GM06990 (cell line): Measurements from ENCODE around the gene ZNF143.

Experiments used
- DNase-seq: peaks from one replicate; pipeline ENCODE4 v3.0.0-alpha.2; 2011; ENCODE audit not compliant: insufficient read length; ENCODE audit errors: extremely low read depth
- H3K27me3 ChIP-seq: replicated peaks from 2 replicates; pipeline ENCODE4 v1.6.0; 2011; ENCODE audit warnings: low read length; ENCODE audit not compliant: control insufficient read depth, insufficient read depth
- H3K36me3 ChIP-seq: 2 replicates; pipeline ENCODE4 v1.5.1; 2011; ENCODE audit warnings: low read length; ENCODE audit not compliant: control insufficient read depth, insufficient read depth
- H3K4me3 ChIP-seq: replicated peaks from 2 replicates; pipeline ENCODE4 v1.5.1; 2011; ENCODE audit warnings: low read depth, mild to moderate bottlenecking, control low read depth, low read length
- TF ChIP-seq, protein P1 (sequence below): IDR thresholded peaks from 2 replicates; pipeline ENCODE4 v1.5.1; 2011; ENCODE audit warnings: low read length, control low read depth, mild to moderate bottlenecking, inconsistent platforms; ENCODE audit not compliant: insufficient read depth, poor library complexity, severe bottlenecking

Gene ZNF143

DNA sequence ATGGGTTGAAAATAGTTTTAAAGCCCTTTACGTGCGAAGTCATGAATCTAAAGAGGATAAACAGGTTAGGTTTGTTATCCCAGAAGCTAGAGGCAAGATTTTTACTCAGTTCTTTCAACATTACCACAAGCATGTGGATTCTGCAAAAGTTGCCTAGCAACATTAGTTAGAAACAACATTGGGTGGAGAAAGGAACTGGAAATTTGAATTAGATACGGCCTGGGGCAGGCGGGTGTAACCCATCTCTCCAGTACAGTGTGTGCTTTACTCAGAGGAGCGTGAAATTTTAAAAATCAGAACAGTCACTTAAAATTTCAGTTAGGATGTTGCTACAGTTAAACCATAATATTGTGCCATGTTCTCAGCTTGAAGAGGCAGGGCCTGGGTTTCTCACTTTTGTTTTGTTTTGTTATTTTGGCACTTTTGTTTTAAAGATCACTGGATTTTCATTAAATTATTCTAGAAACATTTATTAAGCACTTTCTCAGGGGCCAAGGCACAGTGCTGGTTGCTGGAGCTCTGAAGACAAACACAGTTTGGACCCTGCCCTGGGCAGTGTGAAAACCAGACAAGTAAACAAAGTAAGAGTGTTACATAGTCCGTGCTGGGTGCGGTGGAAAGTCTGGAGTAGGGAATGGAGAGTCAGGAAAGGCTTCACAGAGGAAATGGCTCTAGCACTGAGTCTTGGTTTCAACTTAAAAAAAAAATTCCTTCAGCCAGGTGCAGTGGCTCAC, 108.2 kb downstream of the ZNF143 start:
- Histone ChIP-seq H3K36me3 (no peaks in the 10 kb centered on the region), H3K27me3 (no peaks in the 10 kb centered on the region), H3K4me3 (no peak overlapping the region)
- TF ChIP-seq, protein P1, sequence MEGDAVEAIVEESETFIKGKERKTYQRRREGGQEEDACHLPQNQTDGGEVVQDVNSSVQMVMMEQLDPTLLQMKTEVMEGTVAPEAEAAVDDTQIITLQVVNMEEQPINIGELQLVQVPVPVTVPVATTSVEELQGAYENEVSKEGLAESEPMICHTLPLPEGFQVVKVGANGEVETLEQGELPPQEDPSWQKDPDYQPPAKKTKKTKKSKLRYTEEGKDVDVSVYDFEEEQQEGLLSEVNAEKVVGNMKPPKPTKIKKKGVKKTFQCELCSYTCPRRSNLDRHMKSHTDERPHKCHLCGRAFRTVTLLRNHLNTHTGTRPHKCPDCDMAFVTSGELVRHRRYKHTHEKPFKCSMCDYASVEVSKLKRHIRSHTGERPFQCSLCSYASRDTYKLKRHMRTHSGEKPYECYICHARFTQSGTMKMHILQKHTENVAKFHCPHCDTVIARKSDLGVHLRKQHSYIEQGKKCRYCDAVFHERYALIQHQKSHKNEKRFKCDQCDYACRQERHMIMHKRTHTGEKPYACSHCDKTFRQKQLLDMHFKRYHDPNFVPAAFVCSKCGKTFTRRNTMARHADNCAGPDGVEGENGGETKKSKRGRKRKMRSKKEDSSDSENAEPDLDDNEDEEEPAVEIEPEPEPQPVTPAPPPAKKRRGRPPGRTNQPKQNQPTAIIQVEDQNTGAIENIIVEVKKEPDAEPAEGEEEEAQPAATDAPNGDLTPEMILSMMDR = no peak
- DNase-seq = peak; percentile 52

DNA sequence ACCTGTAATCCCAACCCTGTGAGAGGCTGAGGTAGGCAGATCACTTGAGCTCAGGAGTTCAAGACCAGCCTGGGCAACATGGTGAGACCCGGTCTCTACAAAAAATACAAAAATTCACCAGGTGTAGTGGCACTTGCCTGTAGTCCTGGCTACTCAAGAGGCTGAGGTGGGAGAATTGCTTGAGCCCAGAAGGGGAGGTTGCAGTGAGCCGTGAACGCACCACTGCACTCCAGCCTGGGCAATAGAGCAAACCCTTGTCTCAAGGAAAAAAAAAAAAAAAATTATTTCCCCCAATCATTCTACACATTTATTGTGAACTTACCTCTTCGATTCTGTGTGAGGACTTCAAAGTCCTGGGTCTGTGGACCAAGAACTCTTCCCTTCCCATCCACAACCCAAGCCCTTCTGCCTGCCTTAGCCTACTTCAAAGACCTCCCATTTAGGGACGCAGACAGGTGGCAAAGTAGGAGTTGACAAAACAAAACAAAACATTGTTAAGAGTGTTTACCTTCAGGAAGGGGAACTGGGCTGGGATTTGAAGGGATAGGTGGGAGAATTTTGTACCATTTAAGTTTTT, 108.9 kb downstream of the ZNF143 start:
- DNase-seq = no peak
- Histone ChIP-seq H3K4me3 (no peak overlapping the region), H3K36me3 (no peaks in the 10 kb centered on the region), H3K27me3 (no peaks in the 10 kb centered on the region)
- TF ChIP-seq, protein P1 = no peak

DNA sequence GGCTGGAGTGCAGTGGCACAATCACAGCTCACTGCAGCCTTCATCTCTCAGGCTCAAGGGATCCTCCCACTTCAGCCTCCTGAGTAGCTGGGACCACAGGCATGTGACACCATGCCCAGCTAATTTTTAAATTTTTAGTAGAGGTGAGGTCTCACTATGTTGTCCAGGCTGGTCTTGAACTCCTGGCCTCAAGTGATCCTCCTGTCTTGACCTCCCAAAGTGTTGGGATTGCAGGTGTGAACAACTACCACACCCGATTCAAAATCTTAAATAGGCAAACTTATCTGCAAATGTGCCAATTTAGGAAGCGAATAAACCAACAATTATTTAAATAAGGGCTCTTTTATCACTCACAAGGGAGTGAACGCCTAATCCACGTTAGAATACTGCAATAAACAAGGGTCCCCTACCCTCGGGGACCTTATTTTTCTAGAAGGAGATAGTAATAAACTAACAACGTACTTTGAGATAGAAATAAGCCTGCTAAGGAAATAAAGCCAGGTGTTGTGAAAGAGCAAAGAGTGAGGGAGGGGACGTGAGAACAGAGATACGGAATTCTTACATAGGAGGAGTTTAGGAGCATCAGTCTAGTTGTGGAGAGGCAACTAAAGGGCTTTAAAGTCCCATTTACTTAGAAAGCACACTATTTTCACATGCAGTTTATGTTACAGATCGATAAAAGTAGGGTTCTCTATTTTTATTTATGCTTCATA, 109.7 kb downstream of the ZNF143 start:
- TF ChIP-seq, protein P1 = no peak
- Histone ChIP-seq H3K27me3 (no peaks in the 10 kb centered on the region), H3K36me3 (no peaks in the 10 kb centered on the region), H3K4me3 (no peak overlapping the region)
- no peak for DNase-seq

DNA sequence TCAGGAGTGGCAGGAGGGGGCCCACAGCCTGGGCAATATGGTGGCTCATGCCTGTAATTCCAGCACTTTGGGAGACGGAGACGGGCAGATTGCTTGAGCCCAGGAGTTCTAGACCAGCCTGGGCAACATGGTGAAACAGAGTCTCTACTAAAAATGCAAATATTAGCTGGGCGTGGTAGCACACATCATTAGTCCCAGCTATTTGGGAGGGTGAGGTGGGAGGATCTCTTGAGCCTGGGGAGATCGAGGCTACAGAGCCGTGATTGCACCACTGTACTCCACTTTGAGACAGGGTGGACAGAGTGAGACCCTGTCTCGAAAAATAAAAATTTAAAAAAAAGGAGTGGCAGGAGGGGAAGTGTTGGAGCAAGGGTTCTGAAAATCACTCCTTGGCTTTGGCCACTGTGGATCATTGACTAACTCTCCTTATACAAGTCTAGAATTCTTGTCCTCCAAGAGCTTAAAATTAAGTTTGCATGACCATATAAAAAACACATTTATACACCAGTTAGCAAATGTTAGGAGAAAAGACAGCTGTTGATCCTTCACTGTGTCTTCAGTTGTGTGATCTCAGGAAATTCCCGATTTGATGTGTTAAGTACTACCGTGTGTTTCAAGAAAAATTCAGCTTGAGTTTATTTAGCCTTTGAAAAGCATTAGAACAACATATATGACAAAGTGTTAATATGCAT, 110.4 kb downstream of the ZNF143 start:
- Histone ChIP-seq H3K36me3 (no peaks in the 10 kb centered on the region), H3K4me3 (no peak overlapping the region), H3K27me3 (no peaks in the 10 kb centered on the region)
- no peak for DNase-seq
- TF ChIP-seq, protein P1 = no peak

DNA sequence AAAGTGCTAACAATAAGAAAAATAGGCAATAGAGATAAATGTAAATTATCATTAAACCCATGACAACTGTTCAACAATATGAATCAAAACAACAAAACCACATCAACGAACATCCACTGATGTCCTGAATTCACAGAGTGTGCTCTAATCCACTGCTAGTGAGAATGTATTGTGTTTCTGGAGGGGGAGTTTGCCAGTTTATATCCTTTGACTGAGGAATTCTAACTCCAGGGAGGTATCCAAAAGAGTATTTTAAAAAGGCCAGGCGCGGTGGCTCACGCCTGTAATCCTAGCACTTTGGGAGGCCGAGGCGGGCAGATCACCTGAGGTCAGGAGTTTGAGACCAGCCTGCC, 110.9 kb downstream of the ZNF143 start:
- DNase-seq = no peak
- H3K36me3 ChIP-seq = no peaks in the 10 kb centered on the region
- H3K27me3 ChIP-seq = no peaks in the 10 kb centered on the region
- H3K4me3 ChIP-seq = no peak overlapping the region
- TF ChIP-seq, protein P1 = no peak
